Natural killer cell (primary cell): ENCODE measurements around the gene VOPP1. TPM values are rescaled to one million over a fixed set of nuclear protein-coding genes. Genes with fewer than 3 reads are reported as not detected.

ENCODE experiments used
- ATAC-seq, 3 donors: fragments of 150-1000 bp in 2 of 3; fragments of 200-7000 bp in 1 of 3; cut with Tn5 transposase; 1 replicate in 1 of 3; 2 replicates in 2 of 3; pipeline ENCODE4 v1.10.0; 2021; ENCODE audit warnings: mild to moderate bottlenecking in 2 of 3, moderate library complexity in 2 of 3
- DNase-seq, 2 donors: peaks; one replicate each; pipeline versions ENCODE4 v3.0.0 to v3.0.0-alpha.2; 2013 to 2021; ENCODE audit warnings: mixed read lengths in 1 of 2
- H3K27ac ChIP-seq: one replicate; pipeline ENCODE4 v1.5.1; 2013; ENCODE audit warnings: mild to moderate bottlenecking, low read length
- H3K27me3 ChIP-seq: one replicate; pipeline ENCODE4 v1.6.1; 2013; ENCODE audit warnings: low read length; ENCODE audit not compliant: control insufficient read depth, insufficient read depth
- H3K36me3 ChIP-seq: one replicate; pipeline ENCODE4 v1.6.1; 2013; ENCODE audit warnings: low read length; ENCODE audit not compliant: control insufficient read depth, insufficient read depth
- H3K4me1 ChIP-seq: one replicate; pipeline ENCODE4 v1.6.1; 2013; ENCODE audit warnings: low read length; ENCODE audit not compliant: control insufficient read depth, insufficient read depth
- H3K4me3 ChIP-seq: one replicate; pipeline ENCODE4 v1.5.1; 2013; ENCODE audit warnings: low read length
- H3K9me3 ChIP-seq: one replicate; pipeline ENCODE4 v1.6.1; 2013; ENCODE audit warnings: low read length; ENCODE audit not compliant: control insufficient read depth, insufficient read depth
- H3K27ac Mint-ChIP-seq, 2 donors: one replicate each; pipeline ENCODE4 v1.8.0; 2022; ENCODE audit warnings: mild to moderate bottlenecking in 2 of 2, mixed read lengths in 2 of 2, moderate library complexity in 1 of 2
- H3K27me3 Mint-ChIP-seq, 2 donors: one replicate each; pipeline ENCODE4 v1.8.0; 2022; ENCODE audit warnings: low read depth in 2 of 2, mixed read lengths in 2 of 2
- H3K36me3 Mint-ChIP-seq: one replicate; pipeline ENCODE4 v1.8.0; 2022; ENCODE audit warnings: mixed read lengths
- H3K4me1 Mint-ChIP-seq, 2 donors: one replicate each; pipeline ENCODE4 v1.8.0; 2022; ENCODE audit warnings: mixed read lengths in 2 of 2
- H3K4me3 Mint-ChIP-seq: one replicate; pipeline ENCODE4 v1.8.0; 2022; ENCODE audit warnings: mild to moderate bottlenecking, moderate library complexity, mixed read lengths
- H3K9me3 Mint-ChIP-seq, 2 donors: one replicate each; pipeline ENCODE4 v1.8.0; 2022; ENCODE audit warnings: mixed read lengths in 2 of 2
- CTCF ChIP-seq: fragments of 200-600 bp; IDR thresholded peaks from one replicate; pipeline ENCODE4 v1.8.0; 2022; ENCODE audit warnings: antibody characterized with exemption
- WGBS: methylation state at CpG from one replicate; pipeline ENCODE4 v1.1.7; 2013; ENCODE audit warnings: missing lambda C conversion rate; ENCODE audit not compliant: insufficient coverage; 5-methylcytosine and 5-hydroxymethylcytosine counted together
- intact Hi-C: fragments of 100-400 bp; cut with micrococcal nuclease; formaldehyde crosslinking; loops from one replicate; pipeline ENCODE4 v1.14.2; 2022
- total RNA-seq, 4 donors: library from RNA; stranded (reverse); fragments of 120-200 nt in 1 of 4; gene quantifications; one replicate each; pipeline versions ENCODE4 v1.2.3 to v1.2.4, GENCODE V29; 2013 to 2022

VOPP1 gene
- total RNA-seq, 3 donors from 2014 or later (not counting 1 experiment from before 2014, with no cell fraction given), result 79.3 to 115 (median 110) TPM

GRCh38 chr7:55488804-55489340 lies 83.4 kb downstream of the VOPP1 start:
- H3K27me3 Mint-ChIP-seq, result no peaks in the 10 kb centered on the region
- Histone ChIP-seq H3K27ac (no peak overlapping the region), H3K4me3 (no peak overlapping the region), H3K36me3 (peaks cover 40% of the 10 kb centered on the region), H3K4me1 (peaks cover 16% of the 10 kb centered on the region), H3K27me3 (no peaks in the 10 kb centered on the region), H3K9me3 (no peaks in the 10 kb centered on the region)
- H3K27ac Mint-ChIP-seq, result peak overlapping the region; percentile 59 to 87
- H3K36me3 Mint-ChIP-seq, result peaks cover 10% of the 10 kb centered on the region
- H3K4me3 Mint-ChIP-seq, result peak overlapping the region; percentile 47
- DNase-seq (no peak), ATAC-seq (no peak)
- intact Hi-C loops, result no loop called here
- 93% methylated on average over 6 of the region's 6 CpGs for WGBS
- peaks cover 54 to 73% of the 10 kb centered on the region in 2 donors for H3K4me1 Mint-ChIP-seq
- no peaks in the 10 kb centered on the region for H3K9me3 Mint-ChIP-seq
- no peak for TF ChIP-seq CTCF

- H3K4me1 ChIP-seq, result peaks cover 16% of the 10 kb centered on the region
- no peaks in the 10 kb centered on the region for H3K27me3 Mint-ChIP-seq
- H3K4me3 Mint-ChIP-seq, result peak overlapping the region; percentile 47
- H3K36me3 Mint-ChIP-seq, result peaks cover 10% of the 10 kb centered on the region
- 33% methylated on average over 6 of the region's 6 CpGs for WGBS
- no peak overlapping the region for H3K27ac ChIP-seq
- ATAC-seq (peak in 1 of 3 donors; percentile 30), DNase-seq (no peak)
- H3K27ac Mint-ChIP-seq, result peak overlapping the region; percentile 59 to 87
- peaks cover 54 to 74% of the 10 kb centered on the region in 2 donors for H3K4me1 Mint-ChIP-seq
- TF ChIP-seq CTCF, result no peak
- H3K27me3 ChIP-seq, result no peaks in the 10 kb centered on the region
- peaks cover 40% of the 10 kb centered on the region for H3K36me3 ChIP-seq
- H3K9me3 Mint-ChIP-seq, result no peaks in the 10 kb centered on the region
- no peak overlapping the region for H3K4me3 ChIP-seq
- intact Hi-C loops, result no loop called here
- H3K9me3 ChIP-seq, result no peaks in the 10 kb centered on the region
Measured at GRCh38 chr7:55488216-55488615, 84.1 kb downstream of the VOPP1 start.

GRCh38 chr7:55486991-55487390 lies 85.3 kb downstream of the VOPP1 start:
- no peak overlapping the region for H3K4me3 Mint-ChIP-seq
- DNase-seq (no peak), ATAC-seq (no peak)
- Histone ChIP-seq H3K36me3 (peaks cover 35% of the 10 kb centered on the region), H3K4me1 (peaks cover 16% of the 10 kb centered on the region), H3K9me3 (no peaks in the 10 kb centered on the region), H3K27me3 (no peaks in the 10 kb centered on the region), H3K4me3 (no peak overlapping the region), H3K27ac (no peak overlapping the region)
- H3K36me3 Mint-ChIP-seq, result peaks cover 10% of the 10 kb centered on the region
- H3K9me3 Mint-ChIP-seq, result no peaks in the 10 kb centered on the region
- intact Hi-C loops, result no loop called here
- H3K4me1 Mint-ChIP-seq, result peaks cover 57 to 66% of the 10 kb centered on the region in 2 donors
- H3K27me3 Mint-ChIP-seq, result no peaks in the 10 kb centered on the region
- TF ChIP-seq CTCF, result no peak
- WGBS, result 97% methylated on average over 7 of the region's 7 CpGs
- H3K27ac Mint-ChIP-seq, result peak overlapping the region; percentile 59 to 87

GRCh38 chr7:55486192-55486590 lies 86.1 kb downstream of the VOPP1 start:
- 87% methylated on average over 5 of the region's 5 CpGs for WGBS
- DNase-seq (no peak), ATAC-seq (no peak)
- H3K27ac Mint-ChIP-seq, result no peak overlapping the region
- TF ChIP-seq CTCF, result no peak
- H3K9me3 Mint-ChIP-seq, result no peaks in the 10 kb centered on the region
- H3K36me3 Mint-ChIP-seq, result peaks cover 10% of the 10 kb centered on the region
- Histone ChIP-seq H3K27ac (no peak overlapping the region), H3K4me1 (peaks cover 16% of the 10 kb centered on the region), H3K4me3 (no peak overlapping the region), H3K27me3 (no peaks in the 10 kb centered on the region), H3K36me3 (peaks cover 29% of the 10 kb centered on the region), H3K9me3 (no peaks in the 10 kb centered on the region)
- intact Hi-C loops, result no loop called here
- no peaks in the 10 kb centered on the region for H3K27me3 Mint-ChIP-seq
- peaks cover 57 to 61% of the 10 kb centered on the region in 2 donors for H3K4me1 Mint-ChIP-seq
- H3K4me3 Mint-ChIP-seq, result no peak overlapping the region
